ENCODE results near the gene POLR2L.

Gene POLR2L

DNA sequence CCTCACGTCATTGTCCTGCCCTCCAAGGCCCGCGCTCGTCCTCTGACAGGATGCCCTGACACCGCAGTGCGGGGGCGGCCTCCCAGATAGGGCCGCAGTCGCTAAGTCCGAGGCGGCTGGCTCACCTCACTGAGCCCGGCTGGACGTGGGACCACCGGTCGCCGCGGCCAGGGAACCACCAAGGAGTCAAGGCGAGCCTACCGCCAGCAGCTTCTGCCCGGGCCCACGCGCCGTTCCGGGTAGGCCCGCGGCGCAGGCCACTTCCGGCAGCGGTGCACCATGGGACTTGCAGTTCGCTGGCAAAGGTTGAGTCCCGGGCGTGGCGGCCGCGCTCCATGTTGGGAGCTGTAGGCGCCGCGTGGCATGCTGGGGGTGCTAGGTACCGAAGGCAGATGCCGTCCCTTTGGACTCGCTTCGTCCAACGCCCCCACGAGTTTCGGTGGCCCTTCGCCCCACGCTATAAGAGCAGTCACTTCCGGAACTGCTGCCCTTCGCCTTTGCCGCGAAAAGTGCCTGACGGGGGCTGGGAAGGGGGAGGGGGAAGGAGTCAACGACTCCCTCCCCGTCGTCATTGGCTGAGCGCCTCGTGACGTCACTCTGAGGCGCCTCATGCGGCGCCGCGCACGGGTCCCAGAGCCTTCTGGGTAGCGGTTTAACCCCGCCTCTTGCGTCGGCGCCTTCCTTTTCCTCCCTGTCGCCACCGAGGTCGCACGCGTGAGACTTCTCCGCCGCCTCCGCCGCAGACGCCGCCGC, 32.9 kb downstream of the POLR2L start, which contains the start of gene RPLP2:
Gene RPLP2 (plus strand): TSS at position 681 of the 753 bp plus-strand sequence. CDS start 268 bp downstream, outside the sequence.
- H3K27ac Mint-ChIP-seq = peak within 1 kb of the TSS; percentile 98
- H3K27me3 Mint-ChIP-seq = no peaks in the 10 kb centered on the region
- peaks cover 33% of the 10 kb centered on the region for H3K36me3 Mint-ChIP-seq
- H3K4me1 Mint-ChIP-seq = peaks cover 44% of the 10 kb centered on the region
- peak; percentile 93 for ATAC-seq
- peak within 1 kb of the TSS; percentile 85 for H3K4me3 Mint-ChIP-seq
- H3K9me3 Mint-ChIP-seq = no peaks in the 10 kb centered on the region

DNA sequence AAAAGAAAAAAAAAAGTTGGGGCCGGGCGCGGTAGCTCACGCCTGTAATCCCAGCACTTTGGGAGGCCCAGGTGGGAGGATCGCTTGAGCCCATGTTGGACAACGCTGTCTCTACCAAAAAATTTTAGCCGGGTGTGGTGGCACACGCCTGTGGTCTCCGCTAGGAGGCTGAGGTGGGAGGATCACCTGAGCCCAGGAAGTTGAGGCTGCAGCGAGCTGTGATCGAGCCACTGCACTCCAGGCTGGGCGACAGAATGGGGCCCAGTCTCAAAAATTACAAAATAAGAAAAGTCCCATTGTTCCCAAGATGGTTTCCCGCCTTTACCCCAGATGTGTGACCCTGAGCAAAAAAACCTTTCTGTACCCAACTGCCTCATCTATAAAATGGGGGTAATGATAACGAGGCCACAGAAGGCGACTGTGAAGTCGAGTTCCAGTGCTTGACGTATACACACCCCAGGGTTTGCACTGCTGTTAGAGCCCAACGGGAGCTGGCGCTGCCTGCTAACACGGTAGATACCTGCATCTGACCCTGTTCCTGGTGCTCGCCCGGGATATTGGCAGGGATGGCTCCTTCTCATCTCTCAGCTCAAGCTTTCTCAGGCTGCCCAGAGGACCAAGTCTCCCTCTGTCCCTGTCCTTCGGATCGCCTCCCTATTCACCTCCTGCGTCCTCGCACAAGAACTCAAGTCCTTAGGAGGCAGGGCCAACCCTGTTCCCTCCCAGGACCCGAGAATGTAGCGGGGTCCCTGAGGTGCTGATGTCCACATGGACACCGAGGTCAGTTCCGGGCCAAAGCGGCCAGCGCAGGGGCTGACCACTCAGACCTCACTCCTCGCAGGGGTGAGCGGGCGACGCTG, 33.7 kb downstream of the POLR2L start:
- H3K9me3 Mint-ChIP-seq = no peaks in the 10 kb centered on the region
- peak overlapping the region; percentile 85 for H3K4me3 Mint-ChIP-seq
- H3K4me1 Mint-ChIP-seq = peaks cover 50% of the 10 kb centered on the region
- no peak for ATAC-seq
- H3K27me3 Mint-ChIP-seq = no peaks in the 10 kb centered on the region
- H3K27ac Mint-ChIP-seq = peak overlapping the region; percentile 98
- H3K36me3 Mint-ChIP-seq = peaks cover 28% of the 10 kb centered on the region

DNA sequence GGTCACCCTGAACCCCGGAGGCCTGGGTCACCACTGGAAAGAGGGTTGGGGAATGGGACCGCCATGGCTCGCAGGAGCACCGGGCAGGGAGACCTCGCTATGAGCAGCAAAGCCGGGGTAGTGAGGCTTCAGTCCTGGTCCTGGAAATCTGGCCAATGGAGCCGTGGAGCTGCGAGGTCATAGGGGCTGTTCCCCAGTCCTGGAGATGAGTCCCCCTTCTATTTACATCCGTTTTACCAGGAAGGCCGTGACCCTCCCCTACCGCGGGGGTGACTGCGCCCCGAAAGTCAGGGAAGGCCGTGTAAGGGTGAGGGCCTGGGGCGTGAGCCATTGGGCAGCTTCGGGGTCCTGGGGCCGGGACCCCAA, 37.7 kb downstream of the POLR2L start:
- Mint-ChIP-seq H3K36me3 (peaks cover 6% of the 10 kb centered on the region), H3K4me3 (peak overlapping the region; percentile 73), H3K4me1 (peaks cover 24% of the 10 kb centered on the region), H3K9me3 (no peaks in the 10 kb centered on the region), H3K27me3 (no peaks in the 10 kb centered on the region), H3K27ac (peak overlapping the region; percentile 72)
- no peak for ATAC-seq

DNA sequence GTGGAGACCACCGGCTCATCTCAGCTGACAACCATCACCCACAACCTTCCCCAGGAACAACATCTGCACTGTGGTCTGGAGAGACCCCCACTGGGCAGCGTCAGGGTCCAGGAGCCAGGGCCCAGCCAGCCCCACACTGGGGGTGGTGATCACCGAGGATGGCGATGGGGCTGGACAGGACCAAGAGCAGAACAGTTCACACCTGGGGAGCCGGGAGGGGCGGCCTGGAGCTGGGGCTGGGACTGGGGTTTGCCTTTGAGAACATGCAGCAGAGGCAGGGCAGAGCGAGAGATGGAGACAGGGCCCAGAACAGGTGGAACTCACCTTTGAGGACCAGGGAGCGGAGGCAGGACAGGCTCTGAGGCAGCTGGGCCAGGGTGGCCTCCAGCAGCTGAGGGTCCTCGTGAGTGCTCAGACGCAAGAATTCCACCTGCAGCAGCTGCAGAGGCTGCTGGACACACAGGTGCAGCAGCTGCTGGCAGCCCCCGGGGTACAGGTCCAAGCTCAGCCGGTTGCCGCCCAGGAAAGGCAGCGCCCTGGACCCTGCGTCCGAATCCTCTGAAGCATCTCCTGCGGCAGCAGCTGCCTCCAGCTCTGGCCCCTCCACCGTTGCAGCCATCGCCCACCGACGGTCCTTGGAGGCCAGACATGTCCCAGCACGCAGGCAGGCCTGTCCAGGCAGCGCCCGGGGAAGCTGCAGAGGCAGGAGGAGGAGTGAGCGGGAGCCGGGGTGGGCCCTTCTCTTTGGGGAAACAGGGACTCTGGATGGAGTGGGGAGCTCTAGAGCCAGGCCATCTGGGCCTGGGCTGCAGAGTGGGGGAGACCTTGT, 38.3 kb downstream of the POLR2L start:
- H3K4me3 Mint-ChIP-seq = peak overlapping the region; percentile 73
- peaks cover 21% of the 10 kb centered on the region for H3K4me1 Mint-ChIP-seq
- H3K36me3 Mint-ChIP-seq = peaks cover 6% of the 10 kb centered on the region
- ATAC-seq = no peak
- H3K9me3 Mint-ChIP-seq = no peaks in the 10 kb centered on the region
- H3K27ac Mint-ChIP-seq = peak overlapping the region; percentile 72
- no peaks in the 10 kb centered on the region for H3K27me3 Mint-ChIP-seq

DNA sequence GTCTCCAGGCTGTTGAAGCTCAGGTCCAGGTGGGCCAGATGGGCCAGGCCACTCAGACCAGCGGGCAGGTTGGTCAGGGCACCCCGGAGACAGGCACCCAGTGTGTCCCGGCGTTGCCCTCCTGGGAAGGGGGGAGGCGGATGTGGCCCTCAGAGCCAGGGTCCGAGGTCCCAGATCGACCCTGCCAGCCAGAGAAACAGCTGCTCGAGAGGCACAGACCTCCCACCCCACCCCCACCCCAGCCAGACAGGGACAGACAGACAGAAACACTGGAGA, 38.9 kb downstream of the POLR2L start:
- Mint-ChIP-seq H3K4me3 (no peak overlapping the region), H3K36me3 (peaks cover 6% of the 10 kb centered on the region), H3K27ac (no peak overlapping the region), H3K9me3 (no peaks in the 10 kb centered on the region), H3K27me3 (no peaks in the 10 kb centered on the region), H3K4me1 (peaks cover 15% of the 10 kb centered on the region)
- ATAC-seq = no peak

DNA sequence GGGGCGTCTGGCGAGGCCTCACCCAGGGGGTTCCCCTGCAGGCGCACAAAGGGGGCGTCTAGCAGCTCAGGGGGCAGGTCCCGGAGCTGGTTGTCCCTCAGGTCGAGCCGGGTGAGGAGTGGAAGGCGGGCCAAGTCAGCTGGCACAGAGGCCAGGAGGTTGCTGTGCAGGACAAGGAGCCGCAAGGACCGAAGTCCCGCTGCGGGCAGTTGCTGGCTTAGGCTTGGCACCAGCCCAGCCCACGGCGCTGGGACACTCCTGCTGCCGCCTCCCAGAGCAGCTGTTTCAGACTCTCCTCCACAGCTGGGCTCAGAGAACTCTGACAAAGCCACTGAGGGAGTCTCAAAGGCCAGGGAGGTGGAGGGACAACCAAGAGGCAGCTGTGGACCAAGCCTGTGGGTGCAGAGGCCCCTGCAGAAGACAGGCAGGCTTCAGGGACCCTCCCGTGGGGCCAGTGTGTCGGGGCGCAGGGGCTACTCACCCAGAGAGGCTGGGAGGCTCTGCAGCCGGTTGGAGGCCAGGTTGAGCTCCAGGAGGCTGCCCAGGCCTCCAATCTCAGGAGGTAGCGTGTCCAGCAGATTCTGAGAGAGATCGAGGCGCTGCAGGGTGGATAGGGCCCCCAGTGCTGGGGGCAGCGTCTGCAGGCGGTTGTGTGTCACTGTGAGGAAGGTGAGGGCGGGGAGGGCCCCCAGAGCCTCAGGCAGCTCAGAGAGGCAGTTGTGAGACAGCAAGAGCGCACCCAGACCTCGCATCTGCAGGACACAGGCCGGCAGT, 39.4 kb downstream of the POLR2L start:
- Mint-ChIP-seq H3K9me3 (no peaks in the 10 kb centered on the region), H3K4me1 (peaks cover 11% of the 10 kb centered on the region), H3K4me3 (no peak overlapping the region), H3K27me3 (no peaks in the 10 kb centered on the region), H3K36me3 (peaks cover 6% of the 10 kb centered on the region), H3K27ac (no peak overlapping the region)
- ATAC-seq = no peak

DNA sequence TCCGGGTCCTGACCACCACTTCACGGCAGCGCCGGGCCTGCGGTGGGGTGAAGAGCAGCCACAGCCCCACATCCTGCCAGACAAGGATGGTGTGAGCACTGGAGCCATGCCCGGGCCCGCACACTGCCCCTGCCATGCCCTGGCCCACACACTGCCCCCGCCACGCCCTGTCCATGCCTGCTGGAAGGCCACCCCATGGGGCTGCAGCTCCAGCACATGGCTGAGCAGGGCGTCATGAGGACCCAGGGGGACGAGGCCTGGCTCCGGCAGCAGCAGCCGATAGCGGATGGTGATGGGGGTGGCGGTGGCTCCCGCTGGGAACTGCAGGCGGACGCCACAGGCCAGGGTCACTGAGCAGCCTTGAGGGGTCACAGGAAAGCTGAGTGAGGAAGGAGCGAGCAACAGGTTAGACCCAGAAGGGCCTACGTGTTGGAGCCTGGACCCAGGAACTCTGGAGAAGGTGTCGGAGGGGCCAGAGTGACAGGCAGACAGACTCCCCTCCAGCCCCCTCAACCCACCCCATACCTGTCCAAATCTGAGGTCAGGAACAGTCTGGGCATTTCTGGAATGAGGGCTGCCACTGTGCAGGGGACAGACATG, 40.2 kb downstream of the POLR2L start:
- peaks cover 6% of the 10 kb centered on the region for H3K36me3 Mint-ChIP-seq
- H3K4me3 Mint-ChIP-seq = no peak overlapping the region
- peaks cover 10% of the 10 kb centered on the region for H3K4me1 Mint-ChIP-seq
- no peak for ATAC-seq
- H3K27ac Mint-ChIP-seq = no peak overlapping the region
- H3K9me3 Mint-ChIP-seq = no peaks in the 10 kb centered on the region
- H3K27me3 Mint-ChIP-seq = no peaks in the 10 kb centered on the region

DNA sequence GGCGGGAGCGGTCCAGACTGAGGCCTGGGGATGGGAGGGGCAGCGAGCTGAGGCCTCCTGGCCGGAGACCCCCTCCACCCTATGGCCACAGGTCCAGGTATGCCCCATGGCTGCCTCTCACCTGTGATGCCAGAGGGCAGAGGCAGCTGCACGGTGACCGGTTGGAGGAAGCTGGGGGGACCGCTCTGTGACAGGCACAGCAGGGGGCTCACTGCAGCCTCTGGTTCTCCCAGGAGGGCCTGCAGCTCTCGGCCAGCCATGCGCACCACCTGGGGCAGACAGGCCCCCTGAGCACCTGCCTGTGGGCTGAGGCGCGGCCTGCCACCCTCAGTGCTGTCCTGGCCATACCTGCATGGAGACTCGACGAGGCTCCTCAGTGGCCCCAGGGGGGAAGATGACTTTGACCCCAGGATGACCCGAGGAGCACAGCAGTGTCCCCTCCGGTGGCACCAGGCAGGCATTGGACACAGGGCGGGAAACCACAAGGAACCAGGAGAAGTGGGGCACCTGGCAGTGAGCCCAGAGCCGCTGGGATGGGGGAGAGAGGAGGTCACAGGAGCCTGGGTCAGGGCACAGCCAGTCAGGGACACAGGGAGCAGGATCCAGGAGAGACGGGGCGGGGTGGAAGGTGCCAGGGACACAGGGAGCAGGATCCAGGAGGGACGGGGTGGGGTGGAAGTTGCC, 41.1 kb downstream of the POLR2L start:
- Mint-ChIP-seq H3K4me3 (no peak overlapping the region), H3K27me3 (no peaks in the 10 kb centered on the region), H3K36me3 (peaks cover 6% of the 10 kb centered on the region), H3K9me3 (no peaks in the 10 kb centered on the region), H3K4me1 (peaks cover 19% of the 10 kb centered on the region), H3K27ac (no peak overlapping the region)
- no peak for ATAC-seq

DNA sequence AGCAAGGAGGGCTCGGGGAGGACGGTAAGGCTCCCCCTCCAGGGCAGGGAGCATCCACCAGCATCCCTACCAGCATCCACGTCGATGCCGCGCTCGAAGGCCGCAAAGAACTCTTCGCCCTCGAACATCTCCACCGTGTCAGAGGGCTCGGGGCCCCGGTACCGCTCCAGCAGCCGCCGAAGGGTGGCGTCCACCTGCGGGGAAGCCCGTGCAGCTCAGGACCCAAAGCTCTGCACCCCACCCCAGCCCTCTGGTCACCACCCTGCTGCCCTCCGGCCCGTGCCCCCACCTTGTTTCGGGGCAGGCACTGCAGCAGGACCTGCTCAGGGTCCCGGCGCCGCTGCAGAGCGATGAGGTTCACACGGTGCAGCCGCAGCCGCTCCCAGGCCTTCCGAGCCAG, 41.9 kb downstream of the POLR2L start:
- peaks cover 25% of the 10 kb centered on the region for H3K4me1 Mint-ChIP-seq
- H3K27me3 Mint-ChIP-seq = no peaks in the 10 kb centered on the region
- H3K36me3 Mint-ChIP-seq = peaks cover 6% of the 10 kb centered on the region
- no peak for ATAC-seq
- no peaks in the 10 kb centered on the region for H3K9me3 Mint-ChIP-seq
- no peak overlapping the region for H3K27ac Mint-ChIP-seq
- H3K4me3 Mint-ChIP-seq = no peak overlapping the region

DNA sequence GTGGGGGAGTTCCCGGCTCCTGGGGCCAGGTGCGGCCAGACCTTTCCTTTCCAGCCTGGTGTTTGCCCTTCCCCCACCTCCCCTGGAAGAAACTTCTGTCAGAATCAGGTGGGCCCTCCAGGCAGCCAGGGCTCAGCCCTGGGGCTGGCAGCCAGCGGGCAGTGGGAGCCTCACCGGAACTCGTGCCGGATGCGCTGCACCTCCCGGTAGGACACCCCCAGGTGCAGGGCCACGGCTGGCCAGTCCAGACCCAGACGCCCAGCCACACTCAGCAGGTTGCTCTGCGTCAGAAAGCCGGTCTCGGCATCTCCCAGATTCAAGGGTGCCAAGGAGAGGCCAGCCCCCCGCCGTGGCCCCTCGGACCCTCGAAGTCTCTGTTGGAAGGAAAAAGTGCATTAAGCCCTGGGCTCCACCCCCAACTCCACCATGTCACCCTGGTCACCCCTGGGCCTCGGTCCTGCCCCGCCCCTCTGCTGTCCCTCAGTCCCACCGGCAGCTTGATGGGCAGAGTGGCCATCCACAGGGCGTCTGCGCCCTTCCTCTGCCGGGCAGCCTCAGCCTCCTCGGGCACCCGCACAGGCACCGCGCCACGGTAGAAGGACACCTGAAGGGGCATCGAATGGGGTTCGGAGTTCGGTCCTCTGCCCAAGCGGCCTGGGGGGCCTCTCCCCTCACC, 42.5 kb downstream of the POLR2L start:
- peaks cover 25% of the 10 kb centered on the region for H3K4me1 Mint-ChIP-seq
- peaks cover 6% of the 10 kb centered on the region for H3K36me3 Mint-ChIP-seq
- H3K9me3 Mint-ChIP-seq = no peaks in the 10 kb centered on the region
- no peak for ATAC-seq
- H3K27me3 Mint-ChIP-seq = no peaks in the 10 kb centered on the region
- no peak overlapping the region for H3K4me3 Mint-ChIP-seq
- no peak overlapping the region for H3K27ac Mint-ChIP-seq

DNA sequence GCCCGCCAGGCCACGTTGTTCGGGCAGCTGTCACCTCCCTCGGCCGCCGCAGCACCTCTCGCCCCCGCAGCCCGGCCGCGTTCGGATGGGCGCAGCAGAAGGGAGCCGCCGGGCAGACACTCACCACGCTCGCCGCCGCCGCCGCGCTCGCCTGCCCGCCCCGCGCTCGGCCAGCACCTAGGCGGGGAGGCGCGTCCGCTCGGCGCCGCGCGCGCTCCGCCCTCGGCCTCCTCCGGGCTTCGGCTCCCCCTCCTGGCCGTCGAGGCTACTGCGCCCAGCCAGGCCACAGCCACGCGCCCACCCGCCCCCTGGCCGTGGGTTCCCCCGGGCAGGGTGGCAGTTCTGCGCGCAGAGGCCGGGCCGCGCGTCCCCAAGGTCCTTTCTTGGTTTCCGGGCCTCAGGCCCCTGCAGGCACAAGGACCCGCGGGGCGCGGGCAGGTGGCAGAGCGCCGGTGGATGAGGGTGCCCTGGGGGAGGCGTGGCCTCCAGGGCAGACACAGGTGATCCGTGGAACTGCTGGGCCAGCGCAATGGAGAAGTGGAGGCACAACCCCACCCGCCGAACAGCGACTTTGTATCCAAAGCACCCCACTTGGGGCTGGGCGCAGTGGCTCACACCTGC, 44.1 kb downstream of the POLR2L start, which contains the start of gene SLC25A22:
Gene SLC25A22 (minus strand): TSS at position 189 of the 621 bp plus-strand sequence. CDS start 3,275 bp downstream, outside the sequence.
- Mint-ChIP-seq H3K4me3 (peak within 1 kb of the TSS; percentile 88), H3K36me3 (peaks cover 15% of the 10 kb centered on the region), H3K27ac (peak within 1 kb of the TSS; percentile 87), H3K9me3 (no peaks in the 10 kb centered on the region), H3K27me3 (no peaks in the 10 kb centered on the region), H3K4me1 (peaks cover 17% of the 10 kb centered on the region)
- peak; percentile 84 for ATAC-seq

DNA sequence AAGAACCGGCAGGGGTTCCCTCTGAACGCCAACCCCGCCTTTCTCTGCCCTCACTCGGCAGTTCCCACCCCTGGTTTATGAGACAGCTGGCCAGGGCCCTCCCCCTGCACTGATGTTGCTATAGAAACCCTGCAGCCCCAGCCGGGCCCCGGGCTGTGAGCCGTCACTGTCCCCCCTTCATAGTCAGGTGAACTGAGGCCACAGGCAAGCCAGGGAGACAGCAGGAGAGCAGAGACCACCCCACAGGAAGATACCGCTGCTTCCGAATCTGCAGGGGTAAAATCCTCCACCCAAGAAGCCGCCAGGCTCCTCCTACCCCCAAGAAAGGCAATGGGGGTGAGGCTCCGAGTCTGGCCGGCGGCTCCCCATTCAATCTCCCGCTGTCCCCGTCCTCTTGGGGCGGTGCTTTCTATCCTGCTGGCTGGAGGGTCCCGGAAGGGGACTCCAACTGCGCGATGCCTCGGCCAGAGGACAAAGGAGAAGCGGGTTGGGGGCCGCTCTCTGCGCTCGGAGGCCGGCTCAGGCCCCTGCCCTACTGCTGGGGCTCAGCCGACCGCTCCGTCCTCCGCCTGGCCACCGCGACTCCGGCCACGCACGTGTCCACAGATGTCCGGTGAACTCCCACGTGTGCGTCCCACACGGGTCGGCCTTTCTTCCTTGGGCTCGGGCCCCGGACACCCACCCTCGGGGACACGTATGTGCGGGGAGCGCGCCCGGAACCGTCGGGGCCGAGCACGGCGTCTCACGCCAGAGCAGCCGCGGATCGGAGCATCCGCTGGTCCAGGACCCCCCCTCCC, 44.8 kb downstream of the POLR2L start:
- Mint-ChIP-seq H3K27ac (peak overlapping the region; percentile 87), H3K9me3 (no peaks in the 10 kb centered on the region), H3K27me3 (no peaks in the 10 kb centered on the region), H3K4me1 (peaks cover 17% of the 10 kb centered on the region), H3K36me3 (peaks cover 21% of the 10 kb centered on the region), H3K4me3 (peak overlapping the region; percentile 88)
- ATAC-seq = peak; percentile 78
